Neural crest cell (in vitro differentiated cells): ENCODE measurements around the gene HDAC4. TPM values are rescaled to one million over a fixed set of nuclear protein-coding genes. Genes with fewer than 3 reads are reported as not detected.

ENCODE experiments used
- DNase-seq: peaks from one replicate; pipeline ENCODE4 v3.0.0; 2021; ENCODE audit warnings: low read depth, mixed read lengths, low spot score
- H3K27ac Mint-ChIP-seq: one replicate; pipeline ENCODE4 v1.8.0; 2021; ENCODE audit warnings: mild to moderate bottlenecking, mixed read lengths; ENCODE audit not compliant: unreplicated experiment
- H3K27me3 Mint-ChIP-seq: 2 replicates; pipeline ENCODE4 v1.8.0; 2021; ENCODE audit warnings: low read depth, mild to moderate bottlenecking, mixed read lengths
- H3K36me3 Mint-ChIP-seq: 2 replicates; pipeline ENCODE4 v1.8.0; 2021; ENCODE audit warnings: low read depth, mild to moderate bottlenecking, mixed read lengths
- H3K4me1 Mint-ChIP-seq: 2 replicates; pipeline ENCODE4 v1.8.0; 2021; ENCODE audit warnings: mixed read lengths
- H3K4me3 Mint-ChIP-seq: one replicate; pipeline ENCODE4 v1.8.0; 2021; ENCODE audit warnings: mild to moderate bottlenecking, mixed read lengths
- H3K9me3 Mint-ChIP-seq: 2 replicates; pipeline ENCODE4 v1.8.0; 2021; ENCODE audit warnings: mixed read lengths
- CTCF ChIP-seq: fragments of 200-600 bp; sonication (generic); conservative IDR thresholded peaks from 2 replicates; pipeline ENCODE4 v1.5.0; 2021; ENCODE audit warnings: antibody characterized with exemption, mild to moderate bottlenecking
- total RNA-seq: library from RNA; stranded (reverse); gene quantifications from 2 replicates; pipeline ENCODE4 v1.2.1, GENCODE V29; 2021

Gene HDAC4
- total RNA-seq, 1 donor from 2014 or later = 52.1 TPM

GRCh38 chr2:239026711-239027361, 374.0 kb downstream of the HDAC4 start:
- no peak for TF ChIP-seq CTCF
- H3K4me3 Mint-ChIP-seq = no peak overlapping the region
- H3K36me3 Mint-ChIP-seq = no peaks in the 10 kb centered on the region
- DNase-seq = no peak
- H3K4me1 Mint-ChIP-seq = peaks cover 9% of the 10 kb centered on the region
- no peaks in the 10 kb centered on the region for H3K9me3 Mint-ChIP-seq
- peaks cover 3% of the 10 kb centered on the region for H3K27me3 Mint-ChIP-seq
- no peak overlapping the region for H3K27ac Mint-ChIP-seq

- H3K9me3 Mint-ChIP-seq = no peaks in the 10 kb centered on the region
- no peak overlapping the region for H3K4me3 Mint-ChIP-seq
- H3K4me1 Mint-ChIP-seq = peaks cover 9% of the 10 kb centered on the region
- no peak overlapping the region for H3K27ac Mint-ChIP-seq
- H3K36me3 Mint-ChIP-seq = no peaks in the 10 kb centered on the region
- no peak for TF ChIP-seq CTCF
- DNase-seq = no peak
- peaks cover 3% of the 10 kb centered on the region for H3K27me3 Mint-ChIP-seq
Measured at GRCh38 chr2:239025951-239026461, 374.8 kb downstream of the HDAC4 start.

- peak overlapping the region; percentile 71 for H3K27ac Mint-ChIP-seq
- peaks cover 9% of the 10 kb centered on the region for H3K4me1 Mint-ChIP-seq
- no peaks in the 10 kb centered on the region for H3K9me3 Mint-ChIP-seq
- TF ChIP-seq CTCF = no peak
- no peak for DNase-seq
- H3K36me3 Mint-ChIP-seq = no peaks in the 10 kb centered on the region
- H3K27me3 Mint-ChIP-seq = no peaks in the 10 kb centered on the region
- no peak overlapping the region for H3K4me3 Mint-ChIP-seq
Measured at GRCh38 chr2:239025096-239025801, 375.6 kb downstream of the HDAC4 start.

GRCh38 chr2:239024226-239024625, 376.6 kb downstream of the HDAC4 start:
- H3K27me3 Mint-ChIP-seq = no peaks in the 10 kb centered on the region
- H3K27ac Mint-ChIP-seq = peak overlapping the region; percentile 71

More at GRCh38 chr2:239024226-239024625, 376.6 kb downstream of the HDAC4 start:
- no peak overlapping the region for H3K4me3 Mint-ChIP-seq
- H3K36me3 Mint-ChIP-seq = no peaks in the 10 kb centered on the region
- no peaks in the 10 kb centered on the region for H3K9me3 Mint-ChIP-seq
- no peak for TF ChIP-seq CTCF
- DNase-seq = no peak
- H3K4me1 Mint-ChIP-seq = peaks cover 9% of the 10 kb centered on the region
